GM12874 (cell line): ENCODE measurements around the gene OR2D2.

Experiments used
- TF ChIP-seq, protein P1 (sequence below): IDR thresholded peaks from 2 replicates; pipeline ENCODE4 v1.5.1; 2011; ENCODE audit warnings: low read depth, mild to moderate bottlenecking, control low read depth, low read length, moderate library complexity; ENCODE audit not compliant: insufficient read depth

Gene OR2D2

DNA sequence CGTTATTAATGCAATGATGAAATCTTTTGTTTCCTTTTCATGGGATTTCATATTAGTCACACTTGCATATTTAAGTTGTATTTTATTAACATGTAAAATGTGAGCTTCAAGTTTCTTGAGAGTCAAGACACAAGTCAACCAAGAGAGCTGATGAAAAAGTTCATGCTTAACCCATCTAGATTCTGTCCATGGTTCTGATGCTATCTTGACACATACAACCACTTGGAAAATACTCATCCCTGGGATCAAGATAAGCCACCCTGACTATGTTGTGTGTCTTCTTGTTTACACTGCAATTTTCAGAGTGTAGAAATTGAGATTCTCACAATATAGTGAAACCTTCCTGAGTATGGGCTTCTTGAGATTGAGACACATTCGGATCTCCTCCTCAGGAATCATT, 16.5 kb downstream of the OR2D2 start:
- TF ChIP-seq, protein P1, sequence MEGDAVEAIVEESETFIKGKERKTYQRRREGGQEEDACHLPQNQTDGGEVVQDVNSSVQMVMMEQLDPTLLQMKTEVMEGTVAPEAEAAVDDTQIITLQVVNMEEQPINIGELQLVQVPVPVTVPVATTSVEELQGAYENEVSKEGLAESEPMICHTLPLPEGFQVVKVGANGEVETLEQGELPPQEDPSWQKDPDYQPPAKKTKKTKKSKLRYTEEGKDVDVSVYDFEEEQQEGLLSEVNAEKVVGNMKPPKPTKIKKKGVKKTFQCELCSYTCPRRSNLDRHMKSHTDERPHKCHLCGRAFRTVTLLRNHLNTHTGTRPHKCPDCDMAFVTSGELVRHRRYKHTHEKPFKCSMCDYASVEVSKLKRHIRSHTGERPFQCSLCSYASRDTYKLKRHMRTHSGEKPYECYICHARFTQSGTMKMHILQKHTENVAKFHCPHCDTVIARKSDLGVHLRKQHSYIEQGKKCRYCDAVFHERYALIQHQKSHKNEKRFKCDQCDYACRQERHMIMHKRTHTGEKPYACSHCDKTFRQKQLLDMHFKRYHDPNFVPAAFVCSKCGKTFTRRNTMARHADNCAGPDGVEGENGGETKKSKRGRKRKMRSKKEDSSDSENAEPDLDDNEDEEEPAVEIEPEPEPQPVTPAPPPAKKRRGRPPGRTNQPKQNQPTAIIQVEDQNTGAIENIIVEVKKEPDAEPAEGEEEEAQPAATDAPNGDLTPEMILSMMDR: no peak

DNA sequence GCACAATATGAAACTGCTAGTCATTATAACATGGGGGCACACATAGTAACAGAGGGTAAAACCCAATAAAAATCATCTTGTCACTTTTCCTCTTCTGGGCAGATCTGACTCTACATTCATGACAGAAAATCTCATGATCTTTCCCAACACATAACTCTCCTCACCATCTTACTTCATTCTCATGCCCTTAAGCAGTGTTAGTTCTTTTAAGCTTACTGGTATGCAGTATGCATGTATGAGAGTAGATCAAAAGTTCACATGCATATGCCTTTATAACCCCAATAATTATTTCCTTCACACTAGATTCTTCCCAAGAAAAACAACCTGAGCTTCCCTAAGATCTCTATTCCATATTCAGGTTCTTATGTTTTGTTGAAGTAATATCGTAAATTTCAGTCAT, 21.0 kb downstream of the OR2D2 start:
- TF ChIP-seq, protein P1: no peak

DNA sequence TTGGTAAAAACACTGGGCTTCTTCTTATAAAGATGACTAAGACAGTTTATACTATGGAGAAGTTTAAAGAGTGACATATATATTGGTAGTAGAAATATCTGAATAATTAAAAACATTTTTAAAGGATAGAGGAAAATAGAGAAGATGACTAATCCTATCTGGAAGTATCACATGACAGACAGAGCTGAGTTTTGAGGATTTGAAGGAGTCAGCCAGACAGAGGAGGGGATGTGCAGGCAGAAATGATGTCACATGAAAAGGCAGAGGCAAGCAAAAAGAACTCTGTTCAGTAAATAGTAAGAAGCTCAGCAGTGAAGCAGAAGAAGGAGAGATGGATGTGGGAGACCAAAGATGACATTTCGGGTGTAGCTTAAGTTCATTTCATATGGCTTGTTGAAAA, 27.9 kb downstream of the OR2D2 start:
- TF ChIP-seq, protein P1: no peak

DNA sequence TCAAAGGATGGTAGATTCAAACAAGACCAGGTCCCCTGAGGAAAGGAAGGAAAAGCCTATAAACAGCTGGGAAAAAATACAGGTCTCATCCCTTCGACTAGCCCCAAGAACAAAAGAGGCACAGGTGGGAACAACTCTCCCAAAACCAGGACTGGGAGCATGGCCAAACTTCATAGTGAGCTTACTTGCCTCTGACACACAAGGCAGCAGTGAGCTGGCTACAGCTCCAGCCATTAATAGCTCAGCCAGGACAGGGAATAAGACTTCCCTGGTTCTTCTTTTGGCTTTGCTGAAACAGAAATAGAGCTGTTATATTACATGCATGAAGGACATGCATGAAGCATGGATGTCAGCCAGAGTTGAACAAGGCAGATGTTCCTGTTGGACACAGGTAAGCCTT, 29.3 kb downstream of the OR2D2 start, which contains the start of gene OR10A2:
Gene OR10A2, plus strand, starts transcription at position 97 of the 400 bp plus-strand sequence. CDS start 6,698 bp downstream, outside the sequence.
- TF ChIP-seq, protein P1: no peak

DNA sequence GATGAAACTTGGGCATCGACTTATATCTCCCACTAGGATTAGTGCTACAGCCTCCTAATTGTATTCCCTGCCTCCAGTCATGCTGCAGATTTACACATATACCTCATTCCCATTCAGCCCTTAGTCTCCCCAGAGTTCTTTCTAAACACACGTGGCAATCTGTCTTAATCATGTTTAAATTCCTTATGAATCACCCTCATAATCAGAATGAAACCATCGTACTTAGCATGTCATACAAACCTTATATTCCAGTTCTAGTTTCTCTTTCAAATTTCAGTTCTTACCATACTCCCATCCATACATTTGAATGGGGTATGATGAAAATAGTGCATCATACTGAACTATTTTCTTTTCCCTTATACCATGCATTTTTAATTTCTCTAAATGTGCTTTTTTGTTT, 35.4 kb downstream of the OR2D2 start:
- TF ChIP-seq, protein P1: no peak

DNA sequence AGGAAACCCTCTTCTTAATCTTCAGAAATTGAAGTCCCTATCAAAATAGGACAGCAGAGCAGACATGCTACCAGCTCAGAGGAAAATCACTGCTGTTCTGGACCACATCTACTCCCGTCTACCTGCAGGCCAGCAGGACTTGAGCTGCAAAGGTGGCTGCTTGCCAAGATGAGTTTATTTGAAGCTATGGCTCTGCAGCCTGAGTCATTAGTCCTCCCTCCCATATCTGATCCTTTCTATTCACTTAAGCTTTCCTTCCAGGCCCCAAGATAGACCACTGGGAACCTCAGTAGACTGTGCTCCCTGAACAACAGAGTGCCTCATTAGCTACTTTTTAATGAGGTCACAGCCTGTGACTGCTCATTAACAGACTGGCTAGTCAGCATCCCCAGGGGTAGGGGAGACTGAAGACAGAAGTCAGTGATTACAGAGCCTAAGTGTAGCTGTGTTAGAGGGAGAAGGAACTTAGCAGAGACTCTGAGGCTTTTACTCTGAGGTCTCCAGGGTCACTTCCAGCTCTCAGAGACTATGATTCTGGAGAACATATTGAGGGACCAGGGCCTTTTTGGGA, 36.2 kb downstream of the OR2D2 start:
- TF ChIP-seq, protein P1: no peak

DNA sequence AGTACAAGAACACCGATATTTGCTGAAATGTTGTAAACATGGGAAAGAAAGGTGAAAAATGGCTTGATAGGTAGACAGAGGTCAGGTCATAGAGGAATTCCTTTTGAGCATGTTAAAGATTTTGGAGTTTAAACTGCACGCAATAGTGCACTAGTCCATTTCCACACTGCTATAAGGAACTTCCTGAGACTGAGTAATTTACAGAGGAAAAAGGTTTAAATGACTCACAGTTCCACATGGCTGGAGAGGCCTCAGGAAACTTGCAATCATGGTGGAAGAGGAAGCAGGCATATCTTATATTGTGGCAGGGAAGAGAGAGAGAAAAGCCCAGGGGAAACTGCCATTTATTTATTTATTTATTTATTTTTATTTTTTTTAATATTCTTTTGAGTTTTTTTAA, 41.8 kb downstream of the OR2D2 start:
- TF ChIP-seq, protein P1: no peak
